HEK293 (cell line): Measurements from ENCODE around the gene PLGRKT.

Experiments
- CTCF ChIA-PET: fragments of 350-600 bp; formaldehyde crosslinking; extraction: SDS; loops from one replicate; lab custom pipeline; 2021; ENCODE audit warnings: antibody characterized with exemption; lab: Yijun Ruan, JAX
- POLR2A ChIA-PET: fragments of 300-600 bp; formaldehyde crosslinking; extraction: SDS; loops from one replicate; lab custom pipeline; 2020; ENCODE audit warnings: antibody characterized with exemption, inconsistent platforms; lab: Yijun Ruan, JAX
- H3K27ac ChIP-seq: fragments of 200-500 bp; sonication (Bioruptor generic); 2 replicates; pipeline ENCODE4 v1.5.1; 2014; ENCODE audit warnings: low read depth, low read length, control low read depth, inconsistent platforms; ENCODE audit errors: extremely low read depth
- H3K36me3 ChIP-seq, 2 experiments: fragments of 200-500 bp in 1 of 2; sonication (Bioruptor generic) in 1 of 2; 1 replicate in 1 of 2; 2 replicates in 1 of 2; pipeline ENCODE4 v1.5.1; 2014 to 2017; ENCODE audit warnings: inconsistent platforms in 2 of 2, low read length in 2 of 2; ENCODE audit not compliant: control insufficient read depth in 2 of 2, insufficient read depth in 1 of 2
- H3K4me1 ChIP-seq: fragments of 200-500 bp; sonication (Bioruptor generic); 2 replicates; pipeline ENCODE4 v1.5.1; 2014; ENCODE audit warnings: mild to moderate bottlenecking, low read length, inconsistent platforms; ENCODE audit not compliant: control insufficient read depth, insufficient read depth
- H3K4me3 ChIP-seq: 2 replicates; pipeline ENCODE4 v1.5.1; 2011; ENCODE audit warnings: low read depth, mild to moderate bottlenecking, control low read depth, low read length, moderate library complexity
- H3K9me3 ChIP-seq: fragments of 200-500 bp; sonication (Bioruptor generic); 2 replicates; pipeline ENCODE4 v1.5.1; 2014; ENCODE audit warnings: low read depth, low read length, inconsistent platforms; ENCODE audit not compliant: control insufficient read depth, insufficient read depth
- FEZF1 ChIP-seq: fragments of 450-650 bp; formaldehyde crosslinking; IDR thresholded peaks from 2 replicates; pipeline ENCODE4 v1.5.1; 2016; ENCODE audit warnings: missing biosample characterization, missing genetic modification characterization
- GLIS1 ChIP-seq: fragments of 450-650 bp; formaldehyde crosslinking; IDR thresholded peaks from 2 replicates; pipeline ENCODE4 v1.5.1; 2016; ENCODE audit warnings: missing biosample characterization, missing genetic modification characterization
- INSM2 ChIP-seq: fragments of 450-650 bp; formaldehyde crosslinking; IDR thresholded peaks from 2 replicates; pipeline ENCODE4 v1.5.1; 2016; ENCODE audit warnings: missing biosample characterization, missing genetic modification characterization
- KLF10 ChIP-seq: fragments of 450-650 bp; IDR thresholded peaks from 2 replicates; pipeline ENCODE4 v1.5.1; 2018; ENCODE audit warnings: missing biosample characterization, mild to moderate bottlenecking, missing genetic modification characterization
- KLF16 ChIP-seq: fragments of 450-650 bp; formaldehyde crosslinking; IDR thresholded peaks from 2 replicates; pipeline ENCODE4 v1.5.1; 2017; ENCODE audit warnings: missing biosample characterization, missing genetic modification characterization
- OSR2 ChIP-seq: fragments of 450-650 bp; formaldehyde crosslinking; IDR thresholded peaks from 2 replicates; pipeline ENCODE4 v1.5.1; 2016; ENCODE audit warnings: missing biosample characterization, missing genetic modification characterization
- OVOL3 ChIP-seq: fragments of 450-650 bp; formaldehyde crosslinking; IDR thresholded peaks from 2 replicates; pipeline ENCODE4 v1.5.1; 2016; ENCODE audit warnings: missing biosample characterization, missing genetic modification characterization
- PRDM2 ChIP-seq: fragments of 450-650 bp; formaldehyde crosslinking; IDR thresholded peaks from 2 replicates; pipeline ENCODE4 v1.5.1; 2016; ENCODE audit warnings: missing biosample characterization, missing genetic modification characterization, borderline replicate concordance
- SALL2 ChIP-seq: fragments of 450-650 bp; formaldehyde crosslinking; IDR thresholded peaks from 2 replicates; pipeline ENCODE4 v1.5.0; 2017; ENCODE audit warnings: missing biosample characterization, mild to moderate bottlenecking, missing genetic modification characterization, borderline replicate concordance
- SP7 ChIP-seq: fragments of 450-650 bp; formaldehyde crosslinking; IDR thresholded peaks from 2 replicates; pipeline ENCODE4 v1.5.1; 2016; ENCODE audit warnings: missing biosample characterization, missing genetic modification characterization
- ZBTB11 ChIP-seq: fragments of 450-650 bp; formaldehyde crosslinking; conservative IDR thresholded peaks from 2 replicates; pipeline ENCODE4 v1.5.1; 2016; ENCODE audit warnings: low read depth, missing biosample characterization, missing genetic modification characterization
- ZFP41 ChIP-seq: fragments of 450-650 bp; formaldehyde crosslinking; IDR thresholded peaks from 2 replicates; pipeline ENCODE4 v1.5.1; 2016; ENCODE audit warnings: missing biosample characterization, missing genetic modification characterization, borderline replicate concordance
- ZNF155 ChIP-seq: fragments of 450-650 bp; formaldehyde crosslinking; IDR thresholded peaks from 2 replicates; pipeline ENCODE4 v1.5.1; 2016; ENCODE audit warnings: missing biosample characterization, missing genetic modification characterization
- ZNF18 ChIP-seq: fragments of 450-650 bp; formaldehyde crosslinking; IDR thresholded peaks from 2 replicates; pipeline ENCODE4 v1.5.1; 2016; ENCODE audit warnings: missing biosample characterization, missing genetic modification characterization
- ZNF239 ChIP-seq: fragments of 450-650 bp; formaldehyde crosslinking; IDR thresholded peaks from 2 replicates; pipeline ENCODE4 v1.5.1; 2016; ENCODE audit warnings: missing biosample characterization, missing genetic modification characterization
- ZNF366 ChIP-seq: fragments of 450-650 bp; formaldehyde crosslinking; conservative IDR thresholded peaks from 2 replicates; pipeline ENCODE4 v1.5.1; 2016; ENCODE audit warnings: missing biosample characterization, missing genetic modification characterization
- ZNF391 ChIP-seq: fragments of 450-650 bp; formaldehyde crosslinking; IDR thresholded peaks from 2 replicates; pipeline ENCODE4 v1.5.1; 2016; ENCODE audit warnings: low read depth, missing biosample characterization, missing genetic modification characterization, borderline replicate concordance
- ZNF404 ChIP-seq: fragments of 450-650 bp; formaldehyde crosslinking; IDR thresholded peaks from 2 replicates; pipeline ENCODE4 v1.5.1; 2017; ENCODE audit warnings: missing biosample characterization, missing genetic modification characterization
- ZNF521 ChIP-seq: fragments of 450-650 bp; formaldehyde crosslinking; IDR thresholded peaks from 2 replicates; pipeline ENCODE4 v1.5.1; 2017; ENCODE audit warnings: missing biosample characterization, mild to moderate bottlenecking, missing genetic modification characterization
- ZNF544 ChIP-seq: fragments of 450-650 bp; formaldehyde crosslinking; IDR thresholded peaks from 2 replicates; pipeline ENCODE4 v1.5.0; 2017; ENCODE audit warnings: missing biosample characterization, missing genetic modification characterization
- ZNF571 ChIP-seq: fragments of 450-650 bp; formaldehyde crosslinking; IDR thresholded peaks from 2 replicates; pipeline ENCODE4 v1.5.0; 2017; ENCODE audit warnings: missing biosample characterization, missing genetic modification characterization
- ZNF624 ChIP-seq: fragments of 450-650 bp; formaldehyde crosslinking; IDR thresholded peaks from 2 replicates; pipeline ENCODE4 v1.5.1; 2017; ENCODE audit warnings: missing biosample characterization, missing genetic modification characterization
- ZNF677 ChIP-seq: fragments of 450-650 bp; IDR thresholded peaks from 2 replicates; pipeline ENCODE4 v1.5.0; 2018; ENCODE audit warnings: missing biosample characterization, mild to moderate bottlenecking, missing genetic modification characterization, moderate library complexity
- ZNF792 ChIP-seq: fragments of 450-650 bp; formaldehyde crosslinking; IDR thresholded peaks from 2 replicates; pipeline ENCODE4 v1.5.1; 2016; ENCODE audit warnings: missing biosample characterization, missing genetic modification characterization
- ZSCAN23 ChIP-seq: fragments of 450-650 bp; formaldehyde crosslinking; IDR thresholded peaks from 2 replicates; pipeline ENCODE4 v1.5.1; 2016; ENCODE audit warnings: missing biosample characterization, missing genetic modification characterization

PLGRKT gene

GRCh38 chr9:5470816-5471215 lies 33.1 kb upstream of the PLGRKT start:
- CTCF ChIA-PET = interaction anchor here (1.0 to 1.3 kb wide), 2 partner anchors 8 to 30 kb away, joined by 3 read pairs; no protein-coding TSS in a partner anchor
- H3K9me3 ChIP-seq = no peaks in the 10 kb centered on the region
- POLR2A ChIA-PET = no interaction called here
- no peak overlapping the region for H3K27ac ChIP-seq
- no peaks in the 10 kb centered on the region for H3K36me3 ChIP-seq
- TF ChIP-seq ZBTB11 (tag by site-specific recombination) (no peak), KLF10 (no peak), SALL2 (tag by site-specific recombination) (no peak), SP7 (no peak), KLF16 (tag by site-specific recombination) (no peak), OVOL3 (tag by site-specific recombination) (no peak), ZNF155 (no peak), ZSCAN23 (tag by site-specific recombination) (no peak), GLIS1 (tag by site-specific recombination) (no peak), ZNF366 (tag by site-specific recombination) (no peak)
- no peak overlapping the region for H3K4me3 ChIP-seq
- no peaks in the 10 kb centered on the region for H3K4me1 ChIP-seq

GRCh38 chr9:5470122-5470521 lies 32.4 kb upstream of the PLGRKT start:
- Histone ChIP-seq H3K27ac (no peak overlapping the region), H3K36me3 (no peaks in the 10 kb centered on the region), H3K9me3 (no peaks in the 10 kb centered on the region), H3K4me3 (no peak overlapping the region), H3K4me1 (no peaks in the 10 kb centered on the region)
- ChIA-PET CTCF (interaction anchor here (1.3 kb wide), 1 partner anchor 30 kb away, joined by 3 read pairs; no protein-coding TSS in a partner anchor), POLR2A (no interaction called here)
- no peak for TF ChIP-seq INSM2 (tag by site-specific recombination)
- TF ChIP-seq ZNF624 (tag by site-specific recombination) = no peak
- no peak for TF ChIP-seq PRDM2 (tag by site-specific recombination)
- TF ChIP-seq ZNF239 (tag by site-specific recombination) = no peak
- no peak for TF ChIP-seq ZNF544 (tag by site-specific recombination)
- no peak for TF ChIP-seq ZNF521 (tag by site-specific recombination)
- TF ChIP-seq ZNF677 (tag by site-specific recombination) = no peak
- TF ChIP-seq FEZF1 (tag by site-specific recombination) = no peak
- no peak for TF ChIP-seq ZFP41 (tag by site-specific recombination)
- no peak for TF ChIP-seq ZNF18
- no peak for TF ChIP-seq ZNF391 (tag by site-specific recombination)
- TF ChIP-seq ZNF404 (tag by site-specific recombination) = no peak
- TF ChIP-seq OSR2 = no peak
- TF ChIP-seq ZNF792 (tag by site-specific recombination) = no peak
- TF ChIP-seq ZNF571 (tag by site-specific recombination) = no peak
